ENCODE results near the gene PFDN4.

The PFDN4 gene

GRCh38 chr20:54173653-54174456 is 34.0 kb upstream of the PFDN4 start, which contains the start of gene CYP24A1:
Gene CYP24A1 (minus strand): TSS chr20:54173986. CDS start chr20:54173579, 407 bp downstream.
- peak; percentile 15 for DNase-seq (ENCODE audit: low read depth)

- no peak for DNase-seq (ENCODE audit: low read depth)
These were observed 33.3 kb upstream of the PFDN4 start for GRCh38 chr20:54174457-54175175.

- peak; percentile 65 for DNase-seq (ENCODE audit: low read depth)
These were observed 31.3 kb upstream of the PFDN4 start for GRCh38 chr20:54176610-54177009.

GRCh38 chr20:54177378-54177777 is 30.5 kb upstream of the PFDN4 start:
- DNase-seq (ENCODE audit: low read depth): no peak

GRCh38 chr20:54178256-54178655 is 29.6 kb upstream of the PFDN4 start:
- no peak for DNase-seq (ENCODE audit: low read depth)

- no peak for DNase-seq (ENCODE audit: low read depth)
These were observed 27.9 kb upstream of the PFDN4 start for GRCh38 chr20:54179946-54180345.

GRCh38 chr20:54180931-54181330 is 27.0 kb upstream of the PFDN4 start:
- no peak for DNase-seq (ENCODE audit: low read depth)

GRCh38 chr20:54184071-54184470 is 23.8 kb upstream of the PFDN4 start:
- no peak for DNase-seq (ENCODE audit: low read depth)

GRCh38 chr20:54184904-54185626 is 22.8 kb upstream of the PFDN4 start:
- no peak for DNase-seq (ENCODE audit: low read depth)

GRCh38 chr20:54188132-54188849 is 19.6 kb upstream of the PFDN4 start:
- DNase-seq (ENCODE audit: low read depth): no peak

- no peak for DNase-seq (ENCODE audit: low read depth)
These were observed 18.3 kb upstream of the PFDN4 start for GRCh38 chr20:54189630-54190029.

GRCh38 chr20:54190217-54190616 is 17.7 kb upstream of the PFDN4 start:
- no peak for DNase-seq (ENCODE audit: low read depth)

- DNase-seq (ENCODE audit: low read depth): no peak
These were observed 14.1 kb upstream of the PFDN4 start for GRCh38 chr20:54193817-54194216.

- DNase-seq (ENCODE audit: low read depth): peak; percentile 32
These were observed 13.0 kb upstream of the PFDN4 start for GRCh38 chr20:54194724-54195438.

- DNase-seq (ENCODE audit: low read depth): no peak
These were observed 12.1 kb upstream of the PFDN4 start for GRCh38 chr20:54195483-54196472.

GRCh38 chr20:54197621-54198604 is 10.0 kb upstream of the PFDN4 start:
- peak; percentile 60 for DNase-seq (ENCODE audit: low read depth)

- no peak for DNase-seq (ENCODE audit: low read depth)
These were observed 8.6 kb upstream of the PFDN4 start for GRCh38 chr20:54199283-54199682.

GRCh38 chr20:54199721-54200176 is 8.1 kb upstream of the PFDN4 start:
- DNase-seq (ENCODE audit: low read depth): peak; percentile 71
